ENCODE results near the gene PRKG2. TPM values are rescaled to one million over a fixed set of nuclear protein-coding genes. Genes with fewer than 3 reads are reported as not detected.

PRKG2 gene
- total RNA-seq, 5 donors from 2014 or later (not counting 1 experiment from before 2014, with no cell fraction given) = 0.49 to 2.9 (median 0.98) TPM

DNA sequence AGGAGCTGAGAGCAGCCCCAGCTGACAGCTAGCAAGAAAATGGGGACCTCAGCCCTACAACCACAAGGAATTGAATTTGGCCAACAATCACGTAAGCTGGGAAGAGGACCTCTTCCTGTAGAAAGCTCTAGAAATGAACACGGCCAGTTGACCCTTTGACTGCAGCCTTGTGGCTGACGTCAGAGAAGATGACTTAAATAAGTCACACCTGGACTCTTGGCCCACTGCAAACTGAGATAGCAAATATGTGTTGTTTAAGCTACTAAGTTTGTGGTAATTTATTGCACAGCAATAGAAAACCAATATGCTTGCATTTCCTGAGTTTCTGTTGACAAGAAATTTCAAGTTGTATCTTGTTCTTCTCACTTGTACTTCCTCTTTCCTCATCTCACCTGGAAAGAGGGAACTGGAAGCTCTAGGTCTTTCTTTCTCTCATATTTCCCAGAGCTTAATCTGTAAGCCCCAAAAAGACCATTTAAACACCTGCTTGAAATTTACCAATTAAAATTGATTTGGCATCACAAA is 18.8 kb downstream of the PRKG2 start:
- peaks cover 0 to 6% of the 10 kb centered on the region in 2 donors for H3K27me3 Mint-ChIP-seq
- H3K4me1 ChIP-seq (ENCODE audit: control insufficient read depth in 1 of 2, extremely low read depth in 1 of 2, insufficient read depth in 2 of 2, low read length in 2 of 2) = no peaks in the 10 kb centered on the region
- ChIA-PET POLR2A (no interaction called here), CTCF (no interaction called here)
- no peak overlapping the region for H3K4me3 ChIP-seq (ENCODE audit: control insufficient read depth in 1 of 2, extremely low read depth in 1 of 2, low read length in 1 of 2)
- H3K36me3 ChIP-seq (ENCODE audit: control insufficient read depth in 2 of 2, extremely low read depth in 1 of 2, insufficient read depth in 1 of 2, low read length in 1 of 2) = no peaks in the 10 kb centered on the region
- no peaks in the 10 kb centered on the region for H3K9me3 ChIP-seq
- DNase-seq (no peak), ATAC-seq (replicated peaks in 1 of 4) (no peak)
- H3K4me1 Mint-ChIP-seq = no peaks in the 10 kb centered on the region
- H3K27me3 ChIP-seq (replicated peaks in 1 of 2; ENCODE audit: control insufficient read depth in 2 of 2, extremely low read depth in 1 of 2, insufficient read depth in 2 of 2, low read length in 1 of 2) = no peaks in the 10 kb centered on the region
- peaks cover 0 to under 1% (median 0%) of the 10 kb centered on the region in 3 donors for H3K9me3 Mint-ChIP-seq
- no peaks in the 10 kb centered on the region for H3K36me3 Mint-ChIP-seq
- H3K4me3 Mint-ChIP-seq = no peak overlapping the region
- 50% methylated on average over 2 of the region's 3 CpGs for WGBS (ENCODE audit: insufficient coverage)
- H3K27ac ChIP-seq (ENCODE audit: low read length) = no peak overlapping the region
- no peak overlapping the region for H3K27ac Mint-ChIP-seq

DNA sequence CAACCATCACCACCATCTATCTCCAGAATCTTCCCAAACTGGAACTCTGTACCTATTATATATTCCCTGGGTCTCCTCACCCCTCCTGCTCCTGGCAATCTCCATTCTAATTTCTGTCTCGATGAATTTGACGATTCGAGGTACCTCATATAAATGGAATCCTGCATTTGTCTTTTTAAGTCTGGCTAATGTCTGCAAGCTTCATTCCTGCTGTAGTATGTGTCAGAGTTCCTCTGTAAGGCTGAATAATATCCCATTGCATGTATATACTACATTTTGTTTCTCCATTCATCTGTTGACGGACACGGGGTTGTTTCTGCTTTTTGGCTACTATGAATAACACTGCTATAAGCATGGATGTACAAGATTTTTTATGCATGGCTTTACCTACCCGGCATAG is 19.5 kb downstream of the PRKG2 start:
- POLR2A ChIA-PET = no interaction called here
- Histone ChIP-seq H3K4me3 (ENCODE audit: control insufficient read depth in 1 of 2, extremely low read depth in 1 of 2, low read length in 1 of 2) (no peak overlapping the region), H3K4me1 (ENCODE audit: control insufficient read depth in 1 of 2, extremely low read depth in 1 of 2, insufficient read depth in 2 of 2, low read length in 2 of 2) (no peaks in the 10 kb centered on the region), H3K36me3 (ENCODE audit: control insufficient read depth in 2 of 2, extremely low read depth in 1 of 2, insufficient read depth in 1 of 2, low read length in 1 of 2) (no peaks in the 10 kb centered on the region), H3K9me3 (no peaks in the 10 kb centered on the region), H3K27me3 (replicated peaks in 1 of 2; ENCODE audit: control insufficient read depth in 2 of 2, extremely low read depth in 1 of 2, insufficient read depth in 2 of 2, low read length in 1 of 2) (no peaks in the 10 kb centered on the region), H3K27ac (ENCODE audit: low read length) (no peak overlapping the region)
- Mint-ChIP-seq H3K27ac (no peak overlapping the region), H3K4me3 (no peak overlapping the region), H3K36me3 (no peaks in the 10 kb centered on the region), H3K27me3 (peaks cover 0 to 6% of the 10 kb centered on the region in 2 donors), H3K9me3 (peaks cover 0 to 8% (median 0%) of the 10 kb centered on the region in 3 donors), H3K4me1 (no peaks in the 10 kb centered on the region)
- no peak for DNase-seq
- CTCF ChIA-PET = no interaction called here
- no peak for ATAC-seq (replicated peaks in 1 of 4)
- no CpG with 5 or more reads among the region's 6 CpGs for WGBS (ENCODE audit: insufficient coverage)

DNA sequence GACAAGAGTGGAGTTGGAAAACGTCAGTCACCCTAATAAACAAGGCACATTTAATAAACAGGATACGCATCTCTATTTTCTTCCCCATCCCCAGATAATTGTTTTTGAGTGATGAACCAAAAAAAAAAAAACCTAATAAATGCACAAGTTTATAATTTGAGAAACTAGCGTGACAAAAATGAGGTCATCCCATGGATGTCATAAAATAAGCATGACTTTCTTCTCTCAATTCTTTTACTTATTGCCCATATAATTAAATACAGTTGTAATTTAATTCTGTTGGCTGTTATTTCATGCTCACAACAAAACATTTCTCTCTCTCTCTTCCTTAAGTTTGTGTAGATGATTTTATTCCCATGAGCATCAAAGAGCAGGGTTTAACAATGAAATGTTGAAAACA is 20.7 kb downstream of the PRKG2 start:
- Mint-ChIP-seq H3K4me1 (no peaks in the 10 kb centered on the region), H3K4me3 (no peak overlapping the region), H3K27me3 (peaks cover 0 to 6% of the 10 kb centered on the region in 2 donors), H3K36me3 (no peaks in the 10 kb centered on the region), H3K27ac (no peak overlapping the region), H3K9me3 (peaks cover 0 to 8% (median 0%) of the 10 kb centered on the region in 3 donors)
- no CpG with 5 or more reads among the region's 3 CpGs for WGBS (ENCODE audit: insufficient coverage)
- H3K4me1 ChIP-seq (ENCODE audit: control insufficient read depth in 1 of 2, extremely low read depth in 1 of 2, insufficient read depth in 2 of 2, low read length in 2 of 2) = no peaks in the 10 kb centered on the region
- H3K27me3 ChIP-seq (replicated peaks in 1 of 2; ENCODE audit: control insufficient read depth in 2 of 2, extremely low read depth in 1 of 2, insufficient read depth in 2 of 2, low read length in 1 of 2) = no peaks in the 10 kb centered on the region
- H3K27ac ChIP-seq (ENCODE audit: low read length) = no peak overlapping the region
- H3K36me3 ChIP-seq (ENCODE audit: control insufficient read depth in 2 of 2, extremely low read depth in 1 of 2, insufficient read depth in 1 of 2, low read length in 1 of 2) = no peaks in the 10 kb centered on the region
- no peaks in the 10 kb centered on the region for H3K9me3 ChIP-seq
- DNase-seq (no peak), ATAC-seq (replicated peaks in 1 of 4) (no peak)
- ChIA-PET CTCF (no interaction called here), POLR2A (no interaction called here)
- no peak overlapping the region for H3K4me3 ChIP-seq (ENCODE audit: control insufficient read depth in 1 of 2, extremely low read depth in 1 of 2, low read length in 1 of 2)

DNA sequence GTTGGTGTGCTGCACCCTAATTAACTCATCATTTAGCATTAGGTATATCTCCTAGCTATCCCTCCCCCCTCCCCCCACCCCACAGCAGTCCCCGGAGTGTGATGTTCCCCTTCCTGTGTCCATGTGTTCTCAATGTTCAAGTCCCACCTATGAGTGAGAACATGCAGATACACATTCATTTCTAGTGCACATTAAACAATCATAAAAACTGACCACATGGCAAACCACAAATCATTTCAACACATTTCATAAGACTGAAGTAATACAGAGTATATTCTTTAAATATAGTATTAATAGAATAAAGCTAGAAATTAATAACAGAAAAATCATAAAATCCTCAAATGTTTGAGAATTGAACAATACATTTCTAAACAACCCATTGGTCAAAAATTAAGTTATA is 34.1 kb downstream of the PRKG2 start:
- DNase-seq (no peak), ATAC-seq (replicated peaks in 1 of 4) (no peak)
- peaks cover 0 to 3% (median 0%) of the 10 kb centered on the region in 3 donors for H3K9me3 Mint-ChIP-seq
- H3K36me3 ChIP-seq (ENCODE audit: control insufficient read depth in 2 of 2, extremely low read depth in 1 of 2, insufficient read depth in 1 of 2, low read length in 1 of 2) = no peaks in the 10 kb centered on the region
- H3K27ac Mint-ChIP-seq = no peak overlapping the region
- H3K36me3 Mint-ChIP-seq = no peaks in the 10 kb centered on the region
- no peaks in the 10 kb centered on the region for H3K9me3 ChIP-seq
- H3K4me3 Mint-ChIP-seq = no peak overlapping the region
- no CpG with 5 or more reads among the region's 1 CpG for WGBS (ENCODE audit: insufficient coverage)
- no peaks in the 10 kb centered on the region for H3K4me1 Mint-ChIP-seq
- peaks cover 0 to 3% of the 10 kb centered on the region in 2 donors for H3K27me3 Mint-ChIP-seq
- H3K27me3 ChIP-seq (replicated peaks in 1 of 2; ENCODE audit: control insufficient read depth in 2 of 2, extremely low read depth in 1 of 2, insufficient read depth in 2 of 2, low read length in 1 of 2) = no peaks in the 10 kb centered on the region
- no peak overlapping the region for H3K4me3 ChIP-seq (ENCODE audit: control insufficient read depth in 1 of 2, extremely low read depth in 1 of 2, low read length in 1 of 2)
- POLR2A ChIA-PET = no interaction called here
- no peak overlapping the region for H3K27ac ChIP-seq (ENCODE audit: low read length)
- CTCF ChIA-PET = no interaction called here
- no peaks in the 10 kb centered on the region for H3K4me1 ChIP-seq (ENCODE audit: control insufficient read depth in 1 of 2, extremely low read depth in 1 of 2, insufficient read depth in 2 of 2, low read length in 2 of 2)

DNA sequence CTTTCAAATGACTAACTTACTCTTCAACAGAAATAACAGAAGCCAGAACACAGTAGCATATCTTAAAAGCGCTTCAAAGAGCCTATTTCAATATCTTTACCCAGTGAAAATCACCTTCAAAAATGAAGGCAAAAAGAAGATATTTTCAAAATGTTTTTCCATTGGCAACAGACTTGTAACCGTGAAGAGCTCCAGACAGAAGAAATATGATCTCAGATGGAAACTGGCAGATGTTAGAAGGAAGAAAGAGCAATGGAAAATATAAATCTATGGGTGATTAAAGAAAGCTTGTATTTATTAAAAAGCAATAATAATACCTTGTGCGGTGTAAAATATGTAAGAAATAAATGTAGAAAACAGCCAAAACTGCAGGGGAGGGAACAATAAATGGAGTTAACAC is 35.7 kb downstream of the PRKG2 start:
- Histone ChIP-seq H3K9me3 (no peaks in the 10 kb centered on the region), H3K27me3 (replicated peaks in 1 of 2; ENCODE audit: control insufficient read depth in 2 of 2, extremely low read depth in 1 of 2, insufficient read depth in 2 of 2, low read length in 1 of 2) (no peaks in the 10 kb centered on the region), H3K4me1 (ENCODE audit: control insufficient read depth in 1 of 2, extremely low read depth in 1 of 2, insufficient read depth in 2 of 2, low read length in 2 of 2) (no peaks in the 10 kb centered on the region), H3K4me3 (ENCODE audit: control insufficient read depth in 1 of 2, extremely low read depth in 1 of 2, low read length in 1 of 2) (no peak overlapping the region), H3K27ac (ENCODE audit: low read length) (no peak overlapping the region), H3K36me3 (ENCODE audit: control insufficient read depth in 2 of 2, extremely low read depth in 1 of 2, insufficient read depth in 1 of 2, low read length in 1 of 2) (no peaks in the 10 kb centered on the region)
- no peak overlapping the region for H3K27ac Mint-ChIP-seq
- 67% methylated on average over 1 of the region's 3 CpGs for WGBS (ENCODE audit: insufficient coverage)
- peaks cover 0 to 3% (median 0%) of the 10 kb centered on the region in 3 donors for H3K9me3 Mint-ChIP-seq
- ChIA-PET POLR2A (interaction anchor here in 1 of 2 donors (0.7 kb wide), 1 partner anchor 476 kb away, joined by 3 read pairs; no protein-coding TSS in a partner anchor), CTCF (no interaction called here)
- no peaks in the 10 kb centered on the region for H3K36me3 Mint-ChIP-seq
- no peaks in the 10 kb centered on the region for H3K4me1 Mint-ChIP-seq
- no peak for ATAC-seq (replicated peaks in 1 of 4)
- peaks cover 0 to 3% of the 10 kb centered on the region in 2 donors for H3K27me3 Mint-ChIP-seq
- H3K4me3 Mint-ChIP-seq = no peak overlapping the region
- DNase-seq = no peak

DNA sequence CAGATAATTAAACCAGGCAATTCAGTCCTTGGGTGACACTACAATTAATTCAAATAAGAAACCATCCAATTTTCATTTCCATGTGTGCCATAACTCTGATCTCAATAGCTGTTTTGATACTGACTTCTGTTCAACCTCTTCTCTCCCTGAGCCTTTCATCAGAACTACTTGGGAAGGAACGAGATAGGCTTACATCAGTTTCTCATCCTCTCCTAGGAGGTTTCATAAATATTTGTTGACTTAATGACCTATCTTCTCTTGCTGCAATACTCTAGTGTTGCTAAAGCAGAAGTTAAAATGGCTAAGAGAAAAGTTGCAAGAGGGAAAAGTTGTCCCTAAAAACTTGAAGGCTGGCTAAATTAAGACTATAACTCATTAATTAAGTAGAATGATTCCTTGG is 41.8 kb downstream of the PRKG2 start:
- no peak overlapping the region for H3K27ac Mint-ChIP-seq
- POLR2A ChIA-PET = no interaction called here
- no peak overlapping the region for H3K27ac ChIP-seq (ENCODE audit: low read length)
- CTCF ChIA-PET = no interaction called here
- H3K4me3 Mint-ChIP-seq = no peak overlapping the region
- no peak overlapping the region for H3K4me3 ChIP-seq (ENCODE audit: control insufficient read depth in 1 of 2, extremely low read depth in 1 of 2, low read length in 1 of 2)
- H3K9me3 Mint-ChIP-seq = no peaks in the 10 kb centered on the region
- no peaks in the 10 kb centered on the region for H3K36me3 Mint-ChIP-seq
- ATAC-seq (replicated peaks in 1 of 4) (no peak), DNase-seq (no peak)
- H3K4me1 ChIP-seq (ENCODE audit: control insufficient read depth in 1 of 2, extremely low read depth in 1 of 2, insufficient read depth in 2 of 2, low read length in 2 of 2) = no peaks in the 10 kb centered on the region
- H3K27me3 ChIP-seq (replicated peaks in 1 of 2; ENCODE audit: control insufficient read depth in 2 of 2, extremely low read depth in 1 of 2, insufficient read depth in 2 of 2, low read length in 1 of 2) = no peaks in the 10 kb centered on the region
- no peaks in the 10 kb centered on the region for H3K9me3 ChIP-seq
- H3K27me3 Mint-ChIP-seq = peaks cover 0 to 3% of the 10 kb centered on the region in 2 donors
- no peaks in the 10 kb centered on the region for H3K4me1 Mint-ChIP-seq
- no peaks in the 10 kb centered on the region for H3K36me3 ChIP-seq (ENCODE audit: control insufficient read depth in 2 of 2, extremely low read depth in 1 of 2, insufficient read depth in 1 of 2, low read length in 1 of 2)
- no CpG with 5 or more reads among the region's 1 CpG for WGBS (ENCODE audit: insufficient coverage)

Data from T-cell (primary cell).